Islet precursor cell (in vitro differentiated cells): ENCODE data around the gene DAGLB.
"Not testable (repeated sequence)": the region's sequence is repeated elsewhere in the genome, so short reads cannot be mapped to it uniquely, and the experiment has no call there.

Experiments used
- DNase-seq: peaks from one replicate; pipeline ENCODE4 v3.0.0-alpha.2; 2018

The DAGLB gene

GRCh38 chr7:6425948-6426347, 21.8 kb downstream of the DAGLB start:
- no peak for DNase-seq

- DNase-seq: no peak
Measured at GRCh38 chr7:6423942-6424701, 23.6 kb downstream of the DAGLB start.

GRCh38 chr7:6422926-6423632, 24.7 kb downstream of the DAGLB start:
- DNase-seq: no peak

- no peak for DNase-seq
Measured at GRCh38 chr7:6422095-6422494, 25.7 kb downstream of the DAGLB start.

GRCh38 chr7:6420680-6421079, 27.1 kb downstream of the DAGLB start:
- DNase-seq: no peak

GRCh38 chr7:6419310-6419773, 28.4 kb downstream of the DAGLB start:
- no peak for DNase-seq

- no peak for DNase-seq
Measured at GRCh38 chr7:6417408-6417807, 30.3 kb downstream of the DAGLB start.

GRCh38 chr7:6416516-6417145, 31.1 kb downstream of the DAGLB start:
- DNase-seq: peak; percentile 87

- DNase-seq: no peak
Measured at GRCh38 chr7:6413637-6414036, 34.1 kb downstream of the DAGLB start.

- no peak for DNase-seq
Measured at GRCh38 chr7:6409944-6410693, 37.6 kb downstream of the DAGLB start.

GRCh38 chr7:6409091-6409490, 38.7 kb downstream of the DAGLB start:
- DNase-seq: no peak

GRCh38 chr7:6407434-6407833, 40.3 kb downstream of the DAGLB start:
- DNase-seq: no peak

GRCh38 chr7:6406121-6406520, 41.6 kb downstream of the DAGLB start:
- no peak for DNase-seq

- no peak for DNase-seq
Measured at GRCh38 chr7:6403907-6404306, 43.8 kb downstream of the DAGLB start.

GRCh38 chr7:6402741-6403140, 45.0 kb downstream of the DAGLB start:
- DNase-seq: no peak

GRCh38 chr7:6402041-6402440, 45.7 kb downstream of the DAGLB start:
- DNase-seq: no peak

GRCh38 chr7:6401536-6401935, 46.2 kb downstream of the DAGLB start:
- DNase-seq: no peak

GRCh38 chr7:6400243-6401105, 47.3 kb downstream of the DAGLB start:
- not testable (repeated sequence) for DNase-seq

GRCh38 chr7:6399351-6399750, 48.4 kb downstream of the DAGLB start:
- no peak for DNase-seq

- DNase-seq: peak; percentile 70
Measured at GRCh38 chr7:6398943-6399342, 48.8 kb downstream of the DAGLB start.

GRCh38 chr7:6397759-6398495, 49.8 kb downstream of the DAGLB start:
- not testable (repeated sequence) for DNase-seq
